ENCODE data around the gene ANKRD16.
"Not testable (repeated sequence)": the region's sequence is repeated elsewhere in the genome, so short reads cannot be mapped to it uniquely, and the experiment has no call there.

ANKRD16 gene

GRCh38 chr10:5835446-5836095 is 54.1 kb downstream of the ANKRD16 start:
- no peak for DNase-seq (ENCODE audit: low read depth in 2 of 2)

DNA sequence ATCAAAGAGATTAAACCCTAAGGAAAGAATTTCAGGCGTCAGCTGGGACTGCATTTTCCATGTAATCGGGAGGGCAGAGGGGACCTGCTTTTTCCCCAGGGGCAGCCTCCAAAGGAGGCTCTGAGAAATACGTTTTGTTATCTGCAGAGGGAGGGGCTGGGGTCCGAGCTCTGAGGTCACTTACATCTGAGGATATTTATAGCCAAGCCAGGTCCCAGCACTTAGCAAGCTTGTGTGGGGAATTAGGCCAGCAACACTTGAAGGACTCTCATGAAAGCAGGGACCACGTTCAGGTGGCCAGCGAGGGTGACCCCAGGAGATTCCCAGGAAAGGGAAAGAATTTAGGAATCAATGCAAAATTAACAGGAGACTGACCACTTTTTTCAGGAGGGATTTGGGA is 55.9 kb downstream of the ANKRD16 start:
- DNase-seq (ENCODE audit: low read depth in 2 of 2): no peak

- DNase-seq (ENCODE audit: low read depth in 2 of 2): no peak
Observed at GRCh38 chr10:5832946-5833345, 56.7 kb downstream of the ANKRD16 start.

DNA sequence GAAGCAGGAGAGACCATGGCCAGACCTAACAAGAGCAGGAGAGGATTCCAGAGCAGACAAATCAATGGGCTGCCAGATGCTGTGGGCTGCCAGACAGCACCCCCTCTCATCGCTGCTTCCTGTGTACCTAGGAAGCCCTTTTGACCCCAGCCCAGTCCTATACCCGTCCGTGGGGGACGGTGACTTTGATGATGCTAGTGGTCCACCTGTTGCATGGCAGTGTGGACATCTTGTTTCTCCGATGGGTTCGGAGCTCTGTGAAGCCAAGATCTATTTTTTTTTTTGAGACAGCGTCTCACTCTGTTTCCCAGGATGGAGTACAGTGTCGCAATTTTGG is 58.3 kb downstream of the ANKRD16 start:
- DNase-seq (ENCODE audit: low read depth in 2 of 2): no peak

DNA sequence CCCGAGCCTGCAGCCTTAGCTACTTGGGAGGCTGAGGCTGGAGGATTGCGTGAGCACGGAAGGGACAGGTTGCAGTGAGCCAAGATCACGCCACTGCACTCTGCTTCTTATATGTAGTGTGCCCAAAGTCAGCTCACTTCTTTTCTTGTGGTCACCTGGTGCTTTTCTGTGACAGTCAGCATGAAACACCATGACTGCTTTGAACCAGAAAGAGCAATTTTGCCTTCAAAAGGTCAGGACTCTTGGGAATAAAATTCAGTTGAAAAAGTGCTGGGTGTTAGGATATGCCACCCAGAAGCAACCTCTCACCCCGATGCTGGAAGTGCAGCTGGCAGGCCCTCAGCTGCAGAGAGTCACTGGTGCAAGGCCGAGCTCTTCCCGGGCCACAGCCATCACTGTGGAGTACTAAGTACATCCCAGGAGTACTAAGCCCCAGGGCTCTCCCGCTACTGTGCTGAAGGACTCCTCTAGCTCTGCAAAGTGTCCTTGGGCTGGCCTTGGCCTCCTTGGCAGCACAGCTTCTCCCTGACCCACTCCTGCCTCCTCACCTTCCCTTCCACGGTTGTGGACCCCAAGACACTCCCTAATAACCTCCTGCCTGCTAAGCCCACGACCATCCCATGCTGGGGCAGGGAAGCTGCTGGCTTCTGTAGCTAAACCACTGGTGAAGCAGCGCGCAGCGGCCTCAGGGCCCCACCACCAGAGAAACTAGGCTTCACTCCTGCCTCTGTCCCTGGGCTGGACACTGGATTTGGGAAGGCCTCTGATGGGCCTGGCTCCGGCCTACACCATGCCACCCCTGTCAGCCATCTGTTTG is 58.9 kb downstream of the ANKRD16 start:
- no peak for DNase-seq (ENCODE audit: low read depth in 2 of 2)

DNA sequence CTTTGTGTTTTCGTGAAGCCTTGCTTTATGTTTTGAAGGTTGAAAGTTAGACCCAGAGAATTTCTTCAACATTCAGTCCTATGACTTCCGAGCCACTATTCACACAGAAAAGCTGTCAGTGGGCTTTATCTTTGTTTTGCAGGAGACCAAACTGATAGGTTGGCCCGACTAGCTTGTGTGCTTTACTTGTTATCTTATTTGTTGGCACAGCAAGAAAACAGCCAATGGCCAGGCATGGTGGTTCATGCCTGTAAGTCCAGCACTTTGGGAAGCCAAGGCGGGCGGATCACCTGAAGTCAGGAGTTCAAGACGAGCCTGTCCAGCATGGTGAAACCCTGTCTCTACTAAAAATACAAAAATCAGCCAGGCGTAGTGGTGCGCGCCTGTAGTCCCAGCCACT is 60.4 kb downstream of the ANKRD16 start:
- no peak for DNase-seq (ENCODE audit: low read depth in 2 of 2)

GRCh38 chr10:5828725-5829124 is 61.0 kb downstream of the ANKRD16 start:
- no peak for DNase-seq (ENCODE audit: low read depth in 2 of 2)

DNA sequence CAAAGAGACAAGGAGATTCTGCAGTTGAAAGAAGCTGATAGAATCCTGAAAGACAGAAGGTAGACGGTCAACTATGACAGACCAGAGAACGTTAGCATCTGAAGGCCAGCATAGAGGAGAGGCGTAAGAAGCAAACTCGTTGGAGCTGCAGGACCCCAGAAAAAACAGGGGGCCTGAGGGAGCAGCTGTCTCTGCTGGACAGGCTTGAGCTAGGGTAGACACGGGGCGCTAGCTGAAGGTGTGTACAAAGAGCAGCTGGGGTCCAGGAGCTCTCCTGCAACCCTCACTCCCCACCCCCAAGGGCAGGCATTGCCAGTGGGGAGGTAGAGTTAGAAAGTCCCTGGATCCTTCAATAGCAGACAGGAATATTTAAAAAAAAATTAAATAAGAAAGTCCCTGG is 61.9 kb downstream of the ANKRD16 start:
- DNase-seq (ENCODE audit: low read depth in 2 of 2): no peak

- not testable (repeated sequence) for DNase-seq (ENCODE audit: low read depth in 2 of 2)
Observed at GRCh38 chr10:5826511-5826910, 63.2 kb downstream of the ANKRD16 start.

DNA sequence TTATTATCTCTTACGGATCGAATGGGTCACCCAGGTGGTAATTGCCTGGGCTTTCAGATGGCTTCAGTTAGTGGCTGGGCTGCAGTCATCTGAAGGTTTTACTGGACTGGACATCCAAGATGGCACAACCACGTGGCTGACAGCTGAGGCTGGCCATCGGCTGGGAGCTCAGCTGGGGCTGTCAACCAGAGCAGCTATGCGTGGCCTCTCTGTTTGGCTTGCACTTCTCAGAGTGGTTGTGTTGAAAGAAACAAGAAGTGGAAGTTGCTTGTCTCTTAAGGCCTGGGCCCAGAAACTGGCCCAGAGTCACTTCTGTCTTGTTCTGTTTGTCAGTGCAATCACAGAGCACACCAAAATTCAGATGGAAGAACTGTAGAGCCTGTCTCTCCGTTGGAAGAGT is 70.8 kb downstream of the ANKRD16 start:
- no peak for DNase-seq (ENCODE audit: low read depth in 2 of 2)

- DNase-seq (ENCODE audit: low read depth in 2 of 2): no peak
Observed at GRCh38 chr10:5818048-5818331, 71.7 kb downstream of the ANKRD16 start.

DNA sequence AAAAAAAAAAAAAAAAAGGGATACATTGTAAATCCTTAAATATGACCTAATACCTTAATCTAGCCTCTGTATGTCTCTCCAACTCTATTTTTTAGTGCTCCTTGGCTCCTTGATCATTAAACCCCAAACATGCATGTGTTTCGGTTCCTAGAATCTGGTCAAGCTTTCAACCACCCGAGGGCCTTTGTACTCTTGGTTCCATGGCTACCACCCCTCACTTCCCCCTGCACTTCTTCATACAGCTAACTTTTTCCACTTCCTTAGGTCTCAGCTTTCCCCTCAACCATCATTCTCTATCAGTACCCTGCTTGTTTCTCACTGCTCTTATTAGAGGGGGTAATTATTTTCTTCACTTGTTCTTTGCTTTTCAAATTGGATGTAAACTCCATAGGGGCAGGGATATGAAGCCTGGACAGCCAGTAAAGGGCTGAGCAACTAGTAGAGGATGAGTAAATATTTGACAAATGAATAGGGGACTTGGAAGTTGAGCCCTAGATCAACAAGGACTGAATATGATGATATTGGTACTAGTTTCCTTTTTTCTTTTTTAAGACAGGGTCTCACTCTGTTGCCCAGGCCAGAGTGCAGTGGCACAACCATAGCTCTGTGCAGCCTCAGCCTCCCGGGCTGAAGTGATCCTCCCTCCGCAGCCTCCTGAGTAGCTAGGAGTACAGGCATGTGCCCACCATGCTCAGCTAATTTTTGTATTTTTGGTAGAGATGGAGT is 72.2 kb downstream of the ANKRD16 start:
- DNase-seq (ENCODE audit: low read depth in 2 of 2): no peak

DNA sequence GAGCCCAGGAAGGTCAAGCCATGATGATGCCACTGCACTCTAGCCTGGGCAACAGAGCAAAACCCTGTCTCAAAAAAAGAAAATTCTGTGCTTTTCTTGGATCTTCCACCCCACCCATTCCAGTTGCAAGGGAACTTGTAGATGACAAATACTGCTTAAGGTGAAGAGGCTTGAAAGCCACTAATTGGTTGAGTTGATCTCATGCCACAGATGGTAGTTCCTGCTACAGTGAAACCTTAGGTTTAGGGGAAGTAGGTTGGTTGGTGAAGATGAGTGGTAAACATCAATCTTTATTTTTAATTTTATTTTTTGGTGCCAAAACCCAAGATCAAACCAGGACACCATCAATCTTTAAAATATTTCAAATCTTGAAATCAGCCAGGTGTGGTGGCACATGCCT is 73.5 kb downstream of the ANKRD16 start:
- no peak for DNase-seq (ENCODE audit: low read depth in 2 of 2)

- DNase-seq (ENCODE audit: low read depth in 2 of 2): no peak
Observed at GRCh38 chr10:5814110-5815107, 75.3 kb downstream of the ANKRD16 start.

- DNase-seq (ENCODE audit: low read depth in 2 of 2): peak; percentile 92 to 97
Observed at GRCh38 chr10:5813341-5814109, 76.2 kb downstream of the ANKRD16 start, which contains the start of gene GDI2. TSS of gene GDI2 (minus strand) at chr10:5813434. CDS start at chr10:5813258, 176 bp downstream.

DNA sequence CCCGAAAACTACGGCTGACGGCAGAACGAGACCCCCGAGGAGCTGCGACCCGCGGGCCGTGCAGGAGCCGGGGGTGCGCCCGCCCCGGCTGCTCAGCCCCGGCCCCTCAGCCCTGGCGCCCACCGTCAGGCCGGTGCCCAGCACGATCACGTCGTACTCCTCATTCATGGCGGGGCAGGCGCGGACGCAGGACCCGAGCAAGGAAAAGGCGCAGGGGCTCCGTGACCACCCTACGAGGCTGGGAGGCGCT is 76.7 kb downstream of the ANKRD16 start:
- DNase-seq (ENCODE audit: low read depth in 2 of 2): no peak

DNA sequence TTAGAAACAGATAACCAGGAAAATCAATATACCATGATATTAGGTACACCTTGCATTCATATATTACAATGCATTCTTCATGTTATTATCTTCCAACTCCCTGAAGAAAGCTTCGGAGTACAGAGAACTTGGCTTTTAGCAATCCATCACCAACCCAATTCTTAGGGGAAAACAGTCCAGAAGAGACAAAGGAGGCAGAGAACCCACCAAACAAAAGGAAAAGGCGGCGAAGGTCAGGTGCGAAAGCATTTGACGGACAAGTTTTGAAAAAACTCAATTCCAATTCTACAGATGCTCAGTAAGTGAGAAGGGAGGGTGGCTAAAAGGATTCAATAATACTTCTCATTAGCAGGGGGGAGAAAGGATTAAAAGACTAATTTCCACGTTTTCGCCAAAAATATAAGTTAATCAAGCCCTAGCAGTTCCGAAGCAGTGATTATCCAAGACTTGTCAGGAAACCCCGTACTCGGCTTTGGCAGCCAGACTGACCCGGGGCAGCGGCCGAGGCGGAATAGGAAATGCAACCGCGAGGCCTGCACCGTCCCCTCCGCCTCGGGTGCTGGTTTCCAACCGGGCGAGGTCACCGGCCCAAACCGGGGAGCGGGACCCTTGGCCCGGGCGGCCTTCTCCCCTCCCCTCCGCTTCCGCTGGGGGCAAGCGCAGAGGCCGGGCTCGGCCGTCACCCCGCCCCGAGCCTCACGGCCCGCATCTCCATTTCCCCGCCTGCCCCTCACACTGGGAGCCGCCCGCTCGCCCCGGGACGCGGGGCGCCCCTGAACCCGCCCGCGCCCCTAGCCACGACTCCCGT is 77.2 kb downstream of the ANKRD16 start:
- peak in 1 of 2 donors; percentile 8 for DNase-seq (ENCODE audit: low read depth in 2 of 2)

Data from stimulated activated CD4-positive, alpha-beta T cell treated with anti-CD3 and anti-CD28 coated beads, Interleukin-15, amount 100 ng/mL, for 48 hours (primary cell).